Body of pancreas (tissue), 4 donors: Measurements from ENCODE around the gene GTF3C5. TPM values are rescaled to one million over a fixed set of nuclear protein-coding genes. Genes with fewer than 3 reads are reported as not detected.

Experiments used
- ATAC-seq: fragments of 150-250 bp; one replicate; pipeline ENCODE4 v1.9.1; 2016
- DNase-seq, 4 donors: peaks; one replicate each; pipeline ENCODE4 v3.0.0-alpha.2; 2019
- H3K27ac ChIP-seq, 4 donors: fragments of 200-600 bp; sonication (generic); 1 replicate in 3 of 4; 2 replicates in 1 of 4; pipeline versions ENCODE4 v1.5.1 to v1.6.1; 2016 to 2019; ENCODE audit warnings: mild to moderate bottlenecking in 1 of 4, mixed read lengths in 1 of 4, moderate library complexity in 1 of 4
- H3K27me3 ChIP-seq, 2 donors: fragments of 200-600 bp; sonication (generic); one replicate each; pipeline ENCODE4 v1.6.0; 2016; ENCODE audit warnings: mild to moderate bottlenecking in 1 of 2
- H3K36me3 ChIP-seq, 2 donors: fragments of 200-600 bp; sonication (generic); replicated peaks in 1 of 2; 2 replicates each; pipeline ENCODE4 v1.5.1; 2016; ENCODE audit warnings: low read depth in 2 of 2; ENCODE audit not compliant: insufficient read depth in 1 of 2
- H3K4me1 ChIP-seq: fragments of 200-600 bp; sonication (generic); one replicate; pipeline ENCODE4 v1.6.0; 2016
- H3K4me3 ChIP-seq, 2 donors: fragments of 200-600 bp; sonication (generic); 1 replicate in 1 of 2; 2 replicates in 1 of 2; pipeline ENCODE4 v1.5.1; 2016 to 2019
- H3K9me3 ChIP-seq, 3 donors: fragments of 200-600 bp; sonication (generic); 1 replicate in 2 of 3; 2 replicates in 1 of 3; pipeline ENCODE4 v1.5.1; 2016
- POLR2A ChIP-seq, 3 donors: fragments of 450-650 bp; IDR thresholded peaks; one replicate each; pipeline ENCODE4 v1.6.1; 2016; ENCODE audit warnings: antibody characterized with exemption in 3 of 3, mild to moderate bottlenecking in 2 of 3
- WGBS, 2 donors: methylation state at CpG; one replicate each; pipeline ENCODE4 v1.1.5; 2017; 5-methylcytosine and 5-hydroxymethylcytosine counted together
- intact Hi-C: fragments of 100-400 bp; cut with DNase I; formaldehyde crosslinking; loops from one replicate; pipeline ENCODE4 v1.15.1; 2023
- total RNA-seq, 2 donors: library from RNA; depleted of rRNA; stranded (reverse); fragments of >200 nt; gene quantifications; one replicate each; pipeline ENCODE4 v1.1.0, GENCODE V29; 2016
- TF ChIP-seq, protein P1 (sequence below), 7 experiments: fragments of 450-650 bp in 4 of 7; fragments of 200-600 bp in 3 of 7; sonication (generic) in 3 of 7; IDR thresholded peaks; one replicate each; pipeline ENCODE4 v1.5.1; 2016 to 2019; ENCODE audit warnings: antibody characterized with exemption in 7 of 7

Gene GTF3C5
- total RNA-seq, 2 donors from 2014 or later: 43.1 to 57.7 TPM

DNA sequence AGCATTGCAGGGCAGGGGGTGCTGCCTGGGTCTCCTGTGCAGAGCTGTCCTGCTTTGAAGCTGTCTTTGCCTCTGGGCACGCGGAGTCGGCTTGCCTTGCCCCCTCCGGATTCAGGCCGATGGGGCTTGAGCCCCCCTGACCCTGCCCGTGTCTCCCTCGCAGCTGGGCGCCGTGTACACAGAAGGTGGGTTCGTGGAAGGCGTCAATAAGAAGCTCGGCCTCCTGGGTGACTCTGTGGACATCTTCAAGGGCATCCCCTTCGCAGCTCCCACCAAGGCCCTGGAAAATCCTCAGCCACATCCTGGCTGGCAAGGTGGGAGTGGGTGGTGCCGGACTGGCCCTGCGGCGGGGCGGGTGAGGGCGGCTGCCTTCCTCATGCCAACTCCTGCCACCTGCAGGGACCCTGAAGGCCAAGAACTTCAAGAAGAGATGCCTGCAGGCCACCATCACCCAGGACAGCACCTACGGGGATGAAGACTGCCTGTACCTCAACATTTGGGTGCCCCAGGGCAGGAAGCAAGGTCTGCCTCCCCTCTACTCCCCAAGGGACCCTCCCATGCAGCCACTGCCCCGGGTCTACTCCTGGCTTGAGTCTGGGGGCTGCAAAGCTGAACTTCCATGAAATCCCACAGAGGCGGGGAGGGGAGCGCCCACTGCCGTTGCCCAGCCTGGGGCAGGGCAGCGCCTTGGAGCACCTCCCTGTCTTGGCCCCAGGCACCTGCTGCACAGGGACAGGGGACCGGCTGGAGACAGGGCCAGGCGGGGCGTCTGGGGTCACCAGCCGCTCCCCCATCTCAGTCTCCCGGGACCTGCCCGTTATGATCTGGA lies 33.7 kb downstream of the GTF3C5 start:
- ATAC-seq (no peak), DNase-seq (peak; percentile 58 to 68 (median 62))
- Histone ChIP-seq H3K4me3 (peak overlapping the region; percentile 28 to 54), H3K9me3 (no peaks in the 10 kb centered on the region), H3K27ac (peak overlapping the region; percentile 67 to 81 (median 73)), H3K36me3 (peaks cover 0 to 2% of the 10 kb centered on the region in 2 donors), H3K27me3 (no peaks in the 10 kb centered on the region), H3K4me1 (peaks cover 38% of the 10 kb centered on the region)
- TF ChIP-seq POLR2A (IDR thresholded peaks at IDR 0.05): peak in 2 of 3 donors; percentile 30 to 39
- TF ChIP-seq, protein P1, sequence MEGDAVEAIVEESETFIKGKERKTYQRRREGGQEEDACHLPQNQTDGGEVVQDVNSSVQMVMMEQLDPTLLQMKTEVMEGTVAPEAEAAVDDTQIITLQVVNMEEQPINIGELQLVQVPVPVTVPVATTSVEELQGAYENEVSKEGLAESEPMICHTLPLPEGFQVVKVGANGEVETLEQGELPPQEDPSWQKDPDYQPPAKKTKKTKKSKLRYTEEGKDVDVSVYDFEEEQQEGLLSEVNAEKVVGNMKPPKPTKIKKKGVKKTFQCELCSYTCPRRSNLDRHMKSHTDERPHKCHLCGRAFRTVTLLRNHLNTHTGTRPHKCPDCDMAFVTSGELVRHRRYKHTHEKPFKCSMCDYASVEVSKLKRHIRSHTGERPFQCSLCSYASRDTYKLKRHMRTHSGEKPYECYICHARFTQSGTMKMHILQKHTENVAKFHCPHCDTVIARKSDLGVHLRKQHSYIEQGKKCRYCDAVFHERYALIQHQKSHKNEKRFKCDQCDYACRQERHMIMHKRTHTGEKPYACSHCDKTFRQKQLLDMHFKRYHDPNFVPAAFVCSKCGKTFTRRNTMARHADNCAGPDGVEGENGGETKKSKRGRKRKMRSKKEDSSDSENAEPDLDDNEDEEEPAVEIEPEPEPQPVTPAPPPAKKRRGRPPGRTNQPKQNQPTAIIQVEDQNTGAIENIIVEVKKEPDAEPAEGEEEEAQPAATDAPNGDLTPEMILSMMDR (IDR thresholded peaks at IDR 0.05): no peak
- WGBS, 2 donors: 34 to 47% methylated on average over 14 to 30 of the region's 30 CpGs
- intact Hi-C loops: no loop called here

DNA sequence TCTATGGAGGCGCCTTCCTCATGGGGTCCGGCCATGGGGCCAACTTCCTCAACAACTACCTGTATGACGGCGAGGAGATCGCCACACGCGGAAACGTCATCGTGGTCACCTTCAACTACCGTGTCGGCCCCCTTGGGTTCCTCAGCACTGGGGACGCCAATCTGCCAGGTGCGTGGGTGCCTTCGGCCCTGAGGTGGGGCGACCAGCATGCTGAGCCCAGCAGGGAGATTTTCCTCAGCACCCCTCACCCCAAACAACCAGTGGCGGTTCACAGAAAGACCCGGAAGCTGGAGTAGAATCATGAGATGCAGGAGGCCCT lies 34.2 kb downstream of the GTF3C5 start:
- H3K9me3 ChIP-seq: no peaks in the 10 kb centered on the region
- DNase-seq: no peak
- H3K27me3 ChIP-seq: no peaks in the 10 kb centered on the region
- no peak for ATAC-seq
- TF ChIP-seq, protein P1 (IDR thresholded peaks at IDR 0.05): no peak
- TF ChIP-seq POLR2A (IDR thresholded peaks at IDR 0.05): peak; percentile 4 to 12 (median 6)
- intact Hi-C loops: no loop called here
- 38 to 50% methylated on average over 16 to 17 of the region's 17 CpGs for WGBS, 2 donors
- peak overlapping the region; percentile 67 to 81 (median 73) for H3K27ac ChIP-seq
- H3K4me1 ChIP-seq: peaks cover 32% of the 10 kb centered on the region
- peak overlapping the region; percentile 28 to 54 for H3K4me3 ChIP-seq
- peaks cover 0 to 2% of the 10 kb centered on the region in 2 donors for H3K36me3 ChIP-seq

DNA sequence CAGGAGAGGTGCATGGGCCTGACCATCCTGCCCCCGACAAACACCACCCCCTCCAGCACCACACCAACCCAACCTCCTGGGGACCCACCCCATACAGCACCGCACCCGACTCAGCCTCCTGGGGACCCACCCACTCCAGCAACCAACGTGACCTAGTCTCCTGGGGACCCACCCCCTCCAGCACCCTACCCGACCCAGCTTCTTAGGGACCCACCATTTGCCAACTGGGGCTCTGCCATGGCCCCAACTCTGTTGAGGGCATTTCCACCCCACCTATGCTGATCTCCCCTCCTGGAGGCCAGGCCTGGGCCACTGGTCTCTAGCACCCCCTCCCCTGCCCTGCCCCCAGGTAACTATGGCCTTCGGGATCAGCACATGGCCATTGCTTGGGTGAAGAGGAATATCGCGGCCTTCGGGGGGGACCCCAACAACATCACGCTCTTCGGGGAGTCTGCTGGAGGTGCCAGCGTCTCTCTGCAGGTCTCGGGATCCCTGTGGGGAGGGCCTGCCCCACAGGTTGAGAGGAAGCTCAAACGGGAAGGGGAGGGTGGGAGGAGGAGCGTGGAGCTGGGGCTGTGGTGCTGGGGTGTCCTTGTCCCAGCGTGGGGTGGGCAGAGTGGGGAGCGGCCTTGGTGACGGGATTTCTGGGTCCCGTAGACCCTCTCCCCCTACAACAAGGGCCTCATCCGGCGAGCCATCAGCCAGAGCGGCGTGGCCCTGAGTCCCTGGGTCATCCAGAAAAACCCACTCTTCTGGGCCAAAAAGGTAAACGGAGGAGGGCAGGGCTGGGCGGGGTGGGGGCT lies 35.6 kb downstream of the GTF3C5 start:
- TF ChIP-seq POLR2A (IDR thresholded peaks at IDR 0.05): peak; percentile 60 to 70 (median 67)
- TF ChIP-seq, protein P1 (IDR thresholded peaks at IDR 0.05): no peak
- Histone ChIP-seq H3K9me3 (no peaks in the 10 kb centered on the region), H3K27me3 (no peaks in the 10 kb centered on the region), H3K36me3 (peaks cover 0 to 2% of the 10 kb centered on the region in 2 donors), H3K27ac (peak overlapping the region; percentile 7 to 81 (median 73)), H3K4me1 (peaks cover 18% of the 10 kb centered on the region), H3K4me3 (no peak overlapping the region)
- intact Hi-C loops: no loop called here
- 36 to 43% methylated on average over 24 to 25 of the region's 25 CpGs for WGBS, 2 donors
- DNase-seq: peak; percentile 53 to 73 (median 62)
- no peak for ATAC-seq

DNA sequence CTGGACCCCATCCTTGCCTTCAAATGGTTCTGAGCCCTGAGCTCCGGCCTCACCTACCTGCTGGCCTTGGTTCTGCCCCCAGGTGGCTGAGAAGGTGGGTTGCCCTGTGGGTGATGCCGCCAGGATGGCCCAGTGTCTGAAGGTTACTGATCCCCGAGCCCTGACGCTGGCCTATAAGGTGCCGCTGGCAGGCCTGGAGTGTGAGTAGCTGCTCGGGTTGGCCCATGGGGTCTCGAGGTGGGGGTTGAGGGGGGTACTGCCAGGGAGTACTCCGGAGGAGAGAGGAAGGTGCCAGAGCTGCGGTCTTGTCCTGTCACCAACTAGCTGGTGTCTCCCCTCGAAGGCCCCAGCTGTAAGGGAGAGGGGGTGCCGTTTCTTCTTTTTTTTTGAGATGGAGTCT lies 36.2 kb downstream of the GTF3C5 start:
- 35 to 41% methylated on average over 8 to 11 of the region's 11 CpGs for WGBS, 2 donors
- Histone ChIP-seq H3K9me3 (no peaks in the 10 kb centered on the region), H3K4me3 (no peak overlapping the region), H3K36me3 (peaks cover 0 to 2% of the 10 kb centered on the region in 2 donors), H3K27ac (peak overlapping the region in 3 of 4 donors; percentile 67 to 81 (median 79)), H3K27me3 (no peaks in the 10 kb centered on the region), H3K4me1 (peaks cover 22% of the 10 kb centered on the region)
- ATAC-seq (no peak), DNase-seq (peak; percentile 54 to 62 (median 58))
- TF ChIP-seq, protein P1 (IDR thresholded peaks at IDR 0.05): peak in 4 of 7 experiments; percentile 0 to 26 (median 20)
- peak in 1 of 3 donors; percentile 44 for TF ChIP-seq POLR2A (IDR thresholded peaks at IDR 0.05)
- intact Hi-C loops: no loop called here
